CD4-positive, CD25-positive, alpha-beta regulatory T cell (primary cell): Measurements from ENCODE around the gene RNF115. TPM values are rescaled to one million over a fixed set of nuclear protein-coding genes. Genes with fewer than 3 reads are reported as not detected.
"Not testable (repeated sequence)": the region's sequence is repeated elsewhere in the genome, so short reads cannot be mapped to it uniquely, and the experiment has no call there.

Experiments
- ATAC-seq, 2 donors: fragments of 150-1000 bp; cut with Tn5 transposase; one replicate each; pipeline ENCODE4 v1.10.0; 2021; ENCODE audit warnings: low read depth in 2 of 2, moderate number of reproducible peaks in 2 of 2, moderate library complexity in 1 of 2
- DNase-seq, 3 donors: peaks; one replicate each; pipeline versions ENCODE4 v3.0.0 to v3.0.0-alpha.2; 2012 to 2022; ENCODE audit warnings: mixed read lengths in 1 of 3
- H3K27ac ChIP-seq: one replicate; pipeline ENCODE4 v1.7.0; 2013; ENCODE audit warnings: mild to moderate bottlenecking, low read length; ENCODE audit not compliant: insufficient read depth, poor library complexity, severe bottlenecking
- H3K27me3 ChIP-seq: one replicate; pipeline ENCODE4 v1.7.0; 2013; ENCODE audit warnings: low read length; ENCODE audit not compliant: control insufficient read depth, insufficient read depth
- H3K36me3 ChIP-seq: one replicate; pipeline ENCODE4 v1.7.0; 2013; ENCODE audit warnings: mild to moderate bottlenecking, low read length, moderate library complexity; ENCODE audit not compliant: control insufficient read depth, insufficient read depth
- H3K4me1 ChIP-seq: 2 replicates; pipeline ENCODE4 v1.7.0; 2013; ENCODE audit warnings: mild to moderate bottlenecking, low read length; ENCODE audit not compliant: insufficient read depth, control insufficient read depth, poor library complexity, severe bottlenecking
- H3K4me3 ChIP-seq: one replicate; pipeline ENCODE4 v1.7.0; 2013; ENCODE audit warnings: low read depth, mild to moderate bottlenecking, low read length, moderate library complexity
- H3K9me3 ChIP-seq, 2 experiments: 1 replicate in 1 of 2; 2 replicates in 1 of 2; pipeline ENCODE4 v1.7.0; 2013; ENCODE audit warnings: low read length in 2 of 2, mild to moderate bottlenecking in 1 of 2, moderate library complexity in 1 of 2; ENCODE audit not compliant: control insufficient read depth in 2 of 2
- H3K27ac Mint-ChIP-seq, 3 donors: one replicate each; pipeline ENCODE4 v1.8.0; 2020 to 2022; ENCODE audit warnings: mild to moderate bottlenecking in 3 of 3, mixed read lengths in 3 of 3, moderate library complexity in 2 of 3
- H3K27me3 Mint-ChIP-seq: one replicate; pipeline ENCODE4 v1.8.0; 2022; ENCODE audit warnings: mild to moderate bottlenecking, mixed read lengths
- H3K36me3 Mint-ChIP-seq: one replicate; pipeline ENCODE4 v1.8.0; 2020; ENCODE audit warnings: mixed read lengths
- H3K4me1 Mint-ChIP-seq, 4 donors: one replicate each; pipeline ENCODE4 v1.8.0; 2020 to 2022; ENCODE audit warnings: mixed read lengths in 4 of 4, mild to moderate bottlenecking in 1 of 4
- H3K4me3 Mint-ChIP-seq, 4 donors: one replicate each; pipeline ENCODE4 v1.8.0; 2020 to 2022; ENCODE audit warnings: mild to moderate bottlenecking in 4 of 4, mixed read lengths in 4 of 4, moderate library complexity in 3 of 4
- H3K9me3 Mint-ChIP-seq, 7 donors: one replicate each; pipeline ENCODE4 v1.8.0; 2020 to 2022; ENCODE audit warnings: mixed read lengths in 7 of 7, mild to moderate bottlenecking in 3 of 7, moderate library complexity in 2 of 7
- polyA plus RNA-seq, 4 donors: library from polyadenylated mRNA; unstranded; fragments of 300-500 nt; fragmentation: Illumina TruSeq; gene quantifications; one replicate each; pipeline ENCODE4 v1.2.3, GENCODE V29; 2021
- total RNA-seq: library from RNA; stranded (reverse); gene quantifications from one replicate; pipeline ENCODE4 v1.2.3, GENCODE V29; 2022

Gene RNF115
- total and polyA plus RNA-seq, 5 donors from 2014 or later, result 4.1 to 17.3 (median 6.2) TPM

- no peak for ATAC-seq
- no peaks in the 10 kb centered on the region for H3K27me3 ChIP-seq
- H3K4me1 Mint-ChIP-seq, result peaks cover 10 to 52% (median 39%) of the 10 kb centered on the region in 4 donors
- peaks cover 20 to 22% of the 10 kb centered on the region in 2 experiments for H3K9me3 ChIP-seq
- H3K4me1 ChIP-seq, result no peaks in the 10 kb centered on the region
- H3K4me3 ChIP-seq, result no peak overlapping the region
- H3K9me3 Mint-ChIP-seq, result peaks cover 0 to 23% (median 17%) of the 10 kb centered on the region in 7 donors
- H3K36me3 ChIP-seq, result peaks cover 4% of the 10 kb centered on the region
- H3K27me3 Mint-ChIP-seq, result no peaks in the 10 kb centered on the region
- no peak for DNase-seq
- H3K27ac ChIP-seq, result no peak overlapping the region
- H3K27ac Mint-ChIP-seq, result no peak overlapping the region
- H3K4me3 Mint-ChIP-seq, result no peak overlapping the region
- peaks cover 34% of the 10 kb centered on the region for H3K36me3 Mint-ChIP-seq
Observed at GRCh38 chr1:145799806-145800205, 24.1 kb downstream of the RNF115 start.

DNA sequence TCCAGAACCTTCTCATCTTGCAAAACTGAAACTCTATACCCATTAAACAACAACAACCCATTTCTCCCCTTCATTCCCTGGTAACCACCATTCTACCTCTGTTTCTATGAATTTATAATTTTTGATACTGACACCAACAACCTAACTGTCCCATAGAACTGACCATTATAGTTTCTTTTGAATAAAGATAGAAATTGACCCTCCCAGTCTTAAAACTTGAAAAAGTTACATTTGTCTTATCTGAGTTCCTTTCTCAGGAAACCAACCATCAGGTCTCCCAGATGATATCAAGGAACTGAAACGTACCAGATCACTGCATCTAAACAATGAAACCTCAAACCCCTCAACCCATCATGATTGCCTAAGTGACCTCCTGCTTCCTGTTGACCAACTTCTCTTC lies 27.1 kb downstream of the RNF115 start:
- H3K9me3 Mint-ChIP-seq, result peaks cover 0 to 23% (median 17%) of the 10 kb centered on the region in 7 donors
- Histone ChIP-seq H3K27ac (no peak overlapping the region), H3K9me3 (peaks cover 20 to 22% of the 10 kb centered on the region in 2 experiments), H3K4me1 (no peaks in the 10 kb centered on the region), H3K36me3 (peaks cover 7% of the 10 kb centered on the region), H3K27me3 (no peaks in the 10 kb centered on the region), H3K4me3 (no peak overlapping the region)
- no peak for ATAC-seq
- H3K4me1 Mint-ChIP-seq, result peaks cover 4 to 29% (median 19%) of the 10 kb centered on the region in 4 donors
- DNase-seq, result no peak
- H3K27me3 Mint-ChIP-seq, result no peaks in the 10 kb centered on the region
- H3K36me3 Mint-ChIP-seq, result peaks cover 49% of the 10 kb centered on the region
- H3K27ac Mint-ChIP-seq, result peak overlapping the region in 1 of 3 donors; percentile 26
- H3K4me3 Mint-ChIP-seq, result peak overlapping the region in 1 of 4 donors; percentile 27

- Mint-ChIP-seq H3K9me3 (peaks cover 0 to 23% (median 17%) of the 10 kb centered on the region in 7 donors), H3K27ac (no peak overlapping the region)
Observed at GRCh38 chr1:145795257-145795881, 28.5 kb downstream of the RNF115 start.

GRCh38 chr1:145792484-145792883 lies 31.4 kb downstream of the RNF115 start:
- ATAC-seq, result no peak
- peaks cover 48% of the 10 kb centered on the region for H3K36me3 Mint-ChIP-seq
- peaks cover 8% of the 10 kb centered on the region for H3K36me3 ChIP-seq
- H3K27ac Mint-ChIP-seq, result peak overlapping the region in 2 of 3 donors; percentile 10 to 47
- H3K27ac ChIP-seq, result no peak overlapping the region
- no peak overlapping the region for H3K4me3 ChIP-seq
- peaks cover 4 to 23% (median 13%) of the 10 kb centered on the region in 4 donors for H3K4me1 Mint-ChIP-seq
- DNase-seq, result no peak
- H3K27me3 ChIP-seq, result no peaks in the 10 kb centered on the region
- H3K9me3 Mint-ChIP-seq, result peaks cover 0 to 12% (median 9%) of the 10 kb centered on the region in 7 donors
- no peaks in the 10 kb centered on the region for H3K27me3 Mint-ChIP-seq
- peaks cover 12 to 19% of the 10 kb centered on the region in 2 experiments for H3K9me3 ChIP-seq
- H3K4me1 ChIP-seq, result no peaks in the 10 kb centered on the region
- no peak overlapping the region for H3K4me3 Mint-ChIP-seq

More at GRCh38 chr1:145795257-145795881, 28.5 kb downstream of the RNF115 start:
- peaks cover 20 to 22% of the 10 kb centered on the region in 2 experiments for H3K9me3 ChIP-seq
- ATAC-seq, result no peak
- H3K36me3 Mint-ChIP-seq, result peaks cover 49% of the 10 kb centered on the region
- no peaks in the 10 kb centered on the region for H3K27me3 ChIP-seq
- no peaks in the 10 kb centered on the region for H3K27me3 Mint-ChIP-seq
- peaks cover 4 to 23% (median 13%) of the 10 kb centered on the region in 4 donors for H3K4me1 Mint-ChIP-seq
- DNase-seq, result no peak
- H3K36me3 ChIP-seq, result peaks cover 7% of the 10 kb centered on the region
- no peak overlapping the region for H3K4me3 Mint-ChIP-seq
- no peak overlapping the region for H3K4me3 ChIP-seq
- H3K4me1 ChIP-seq, result no peaks in the 10 kb centered on the region
- no peak overlapping the region for H3K27ac ChIP-seq

- H3K36me3 ChIP-seq, H3K4me3 ChIP-seq, H3K9me3 Mint-ChIP-seq, DNase-seq, H3K27me3 ChIP-seq, H3K4me1 ChIP-seq, ATAC-seq, H3K27me3 Mint-ChIP-seq, H3K27ac ChIP-seq, H3K27ac Mint-ChIP-seq, H3K4me3 Mint-ChIP-seq: not testable (repeated sequence)
- Mint-ChIP-seq H3K4me1 (peaks cover 4 to 24% (median 13%) of the 10 kb centered on the region in 4 donors), H3K36me3 (peaks cover 44% of the 10 kb centered on the region)
- peaks cover 5 to 13% of the 10 kb centered on the region in 2 experiments for H3K9me3 ChIP-seq
Observed at GRCh38 chr1:145791860-145792259, 32.0 kb downstream of the RNF115 start.

- Mint-ChIP-seq H3K4me1 (peaks cover 23 to 34% (median 29%) of the 10 kb centered on the region in 4 donors), H3K9me3 (no peaks in the 10 kb centered on the region), H3K36me3 (peaks cover 33% of the 10 kb centered on the region), H3K4me3 (no peak overlapping the region), H3K27ac (no peak overlapping the region), H3K27me3 (no peaks in the 10 kb centered on the region)
- Histone ChIP-seq H3K9me3 (no peaks in the 10 kb centered on the region), H3K4me1 (no peaks in the 10 kb centered on the region), H3K36me3 (peaks cover 16% of the 10 kb centered on the region), H3K27ac (no peak overlapping the region), H3K4me3 (no peak overlapping the region), H3K27me3 (no peaks in the 10 kb centered on the region)
- no peak for DNase-seq
- no peak for ATAC-seq
Observed at GRCh38 chr1:145788580-145788979, 35.3 kb downstream of the RNF115 start.

GRCh38 chr1:145786271-145786670 lies 37.6 kb downstream of the RNF115 start:
- H3K27ac ChIP-seq, result no peak overlapping the region
- ATAC-seq, result peak; percentile 28 to 70
- H3K9me3 ChIP-seq, result no peaks in the 10 kb centered on the region
- peaks cover 28% of the 10 kb centered on the region for H3K36me3 Mint-ChIP-seq
- peak overlapping the region in 2 of 4 donors; percentile 0 to 6 for H3K4me3 Mint-ChIP-seq
- no peaks in the 10 kb centered on the region for H3K9me3 Mint-ChIP-seq
- DNase-seq, result peak in 1 of 3 donors; percentile 66
- H3K27me3 Mint-ChIP-seq, result no peaks in the 10 kb centered on the region
- H3K27me3 ChIP-seq, result no peaks in the 10 kb centered on the region
- H3K27ac Mint-ChIP-seq, result peak overlapping the region; percentile 6 to 79 (median 33)
- no peak overlapping the region for H3K4me3 ChIP-seq
- H3K4me1 Mint-ChIP-seq, result peaks cover 22 to 32% (median 27%) of the 10 kb centered on the region in 4 donors
- no peaks in the 10 kb centered on the region for H3K4me1 ChIP-seq
- peaks cover 23% of the 10 kb centered on the region for H3K36me3 ChIP-seq

DNA sequence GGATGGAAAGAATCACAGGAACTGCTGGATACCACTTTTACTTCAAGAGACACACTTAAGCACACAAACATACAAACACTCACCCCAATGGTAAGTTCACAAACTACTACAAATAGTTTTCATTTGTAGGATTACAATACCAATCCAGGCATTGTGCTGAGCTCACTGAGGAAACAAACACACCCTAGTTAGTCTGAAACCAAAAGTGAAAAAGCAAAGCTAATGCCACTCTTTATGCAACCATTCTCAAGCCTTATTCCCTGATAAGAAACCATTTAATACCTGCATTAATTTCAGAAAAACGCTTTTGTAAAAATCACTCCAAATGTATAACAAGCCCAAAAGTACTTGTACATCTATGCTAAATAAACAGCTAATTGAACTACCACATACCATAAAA lies 38.3 kb downstream of the RNF115 start:
- DNase-seq (peak in 1 of 3 donors; percentile 62), ATAC-seq (no peak)
- Histone ChIP-seq H3K27me3 (no peaks in the 10 kb centered on the region), H3K36me3 (peaks cover 23% of the 10 kb centered on the region), H3K9me3 (no peaks in the 10 kb centered on the region), H3K4me3 (no peak overlapping the region), H3K27ac (no peak overlapping the region), H3K4me1 (no peaks in the 10 kb centered on the region)
- no peaks in the 10 kb centered on the region for H3K9me3 Mint-ChIP-seq
- no peak overlapping the region for H3K27ac Mint-ChIP-seq
- no peak overlapping the region for H3K4me3 Mint-ChIP-seq
- H3K4me1 Mint-ChIP-seq, result peaks cover 26 to 33% (median 31%) of the 10 kb centered on the region in 4 donors
- no peaks in the 10 kb centered on the region for H3K27me3 Mint-ChIP-seq
- peaks cover 33% of the 10 kb centered on the region for H3K36me3 Mint-ChIP-seq
